CD4-positive, alpha-beta memory T cell (primary cell): ENCODE results near the gene CLASP2. TPM values are rescaled to one million over a fixed set of nuclear protein-coding genes. Genes with fewer than 3 reads are reported as not detected.

Source experiments
- CTCF ChIA-PET: fragments of 350-600 bp; sonication (Branson Sonifier 250); formaldehyde crosslinking; loops from one replicate; lab custom pipeline; 2021; ENCODE audit warnings: inconsistent platforms; ENCODE audit not compliant: partially characterized antibody; lab: Charles Lee
- POLR2A ChIA-PET: fragments of 350-600 bp; sonication (Branson Sonifier 250); formaldehyde crosslinking; loops from one replicate; lab custom pipeline; 2021; ENCODE audit not compliant: partially characterized antibody; lab: Charles Lee
- DNase-seq, 5 donors: peaks; one replicate each; pipeline versions ENCODE4 v3.0.0 to v3.0.0-alpha.2; 2020 to 2022; ENCODE audit warnings: mixed read lengths in 1 of 5
- H3K27ac ChIP-seq: one replicate; pipeline ENCODE4 v1.7.0; 2013; ENCODE audit warnings: low read depth, low read length
- H3K27me3 ChIP-seq: 2 replicates; pipeline ENCODE4 v1.7.0; 2013; ENCODE audit warnings: mild to moderate bottlenecking, low read length, moderate library complexity; ENCODE audit not compliant: insufficient read depth
- H3K36me3 ChIP-seq: 2 replicates; pipeline ENCODE4 v1.7.0; 2013; ENCODE audit warnings: mild to moderate bottlenecking, low read length, moderate library complexity; ENCODE audit not compliant: insufficient read depth
- H3K4me1 ChIP-seq: 2 replicates; pipeline ENCODE4 v1.7.0; 2013; ENCODE audit warnings: mild to moderate bottlenecking, low read length, moderate library complexity; ENCODE audit not compliant: insufficient read depth
- H3K4me3 ChIP-seq, 2 donors: one replicate each; pipeline ENCODE4 v1.7.0; 2013; ENCODE audit warnings: low read length in 2 of 2, mild to moderate bottlenecking in 1 of 2
- H3K9me3 ChIP-seq, 2 donors: one replicate each; pipeline ENCODE4 v1.7.0; 2013; ENCODE audit warnings: low read length in 2 of 2, control low read depth in 1 of 2; ENCODE audit not compliant: control insufficient read depth in 1 of 2
- H3K27ac Mint-ChIP-seq, 7 donors: one replicate each; pipeline ENCODE4 v1.8.0; 2020 to 2021; ENCODE audit warnings: mixed read lengths in 7 of 7, mild to moderate bottlenecking in 6 of 7, inconsistent platforms in 3 of 7, moderate library complexity in 3 of 7
- H3K27me3 Mint-ChIP-seq, 2 donors: one replicate each; pipeline ENCODE4 v1.8.0; 2020 to 2021; ENCODE audit warnings: mixed read lengths in 2 of 2
- H3K36me3 Mint-ChIP-seq, 2 donors: one replicate each; pipeline ENCODE4 v1.8.0; 2020 to 2021; ENCODE audit warnings: mixed read lengths in 2 of 2, inconsistent platforms in 1 of 2, mild to moderate bottlenecking in 1 of 2
- H3K4me1 Mint-ChIP-seq, 4 donors: one replicate each; pipeline ENCODE4 v1.8.0; 2020 to 2021; ENCODE audit warnings: mixed read lengths in 4 of 4, mild to moderate bottlenecking in 1 of 4
- H3K4me3 Mint-ChIP-seq, 8 donors: one replicate each; pipeline ENCODE4 v1.8.0; 2020 to 2021; ENCODE audit warnings: mixed read lengths in 8 of 8, mild to moderate bottlenecking in 7 of 8, moderate library complexity in 6 of 8, inconsistent platforms in 3 of 8
- H3K9me3 Mint-ChIP-seq, 8 donors: one replicate each; pipeline ENCODE4 v1.8.0; 2020 to 2021; ENCODE audit warnings: mixed read lengths in 8 of 8, mild to moderate bottlenecking in 5 of 8, inconsistent platforms in 3 of 8, moderate library complexity in 1 of 8
- intact Hi-C: fragments of 100-400 bp; cut with micrococcal nuclease; formaldehyde crosslinking; loops from one replicate; pipeline ENCODE4 v1.15.1; 2023
- polyA plus RNA-seq, 2 donors: library from polyadenylated mRNA; unstranded; fragments of 300-500 nt; fragmentation: Illumina TruSeq; gene quantifications; one replicate each; pipeline ENCODE4 v1.2.3, GENCODE V29; 2021
- total RNA-seq, 2 experiments: library from RNA; stranded (reverse); gene quantifications; one replicate each; pipeline ENCODE4 v1.2.3, GENCODE V29; 2021

The CLASP2 gene
- total and polyA plus RNA-seq, 4 experiments from 2014 or later, result 9.0 to 63.0 (median 41.1) TPM

- CTCF ChIA-PET, result no interaction called here
- POLR2A ChIA-PET, result interaction anchor here (1.4 kb wide), 1 partner anchor 80 kb away, joined by 4 read pairs; the partner anchor contains the start of gene PDCD6IP
- intact Hi-C loops, result loop anchor here (1.0 kb wide), 2 partner anchors 80 to 277 kb away; partner anchors contain the start of gene PDCD6IP
Measured at GRCh38 chr3:33718595-33718907, 497 bp upstream of the CLASP2 start.

GRCh38 chr3:33717616-33717865, 513 bp downstream of the CLASP2 start:
- no peaks in the 10 kb centered on the region for H3K9me3 ChIP-seq
- DNase-seq, result peak in 1 of 5 donors; percentile 65
- peak overlapping the region; percentile 19 to 88 for H3K4me3 ChIP-seq
- H3K27me3 ChIP-seq, result no peaks in the 10 kb centered on the region
- intact Hi-C loops, result loop anchor here (2.0 kb wide), 1 partner anchor 77 kb away; no protein-coding TSS in a partner anchor
- peaks cover 27% of the 10 kb centered on the region for H3K4me1 ChIP-seq
- H3K27me3 Mint-ChIP-seq, result no peaks in the 10 kb centered on the region
- peaks cover 0 to 14% of the 10 kb centered on the region in 2 donors for H3K36me3 Mint-ChIP-seq
- H3K4me3 Mint-ChIP-seq, result peak overlapping the region in 4 of 8 donors; percentile 92 to 99 (median 96)
- peak overlapping the region; percentile 82 for H3K27ac ChIP-seq
- H3K4me1 Mint-ChIP-seq, result peaks cover 8 to 20% (median 13%) of the 10 kb centered on the region in 4 donors
- no peaks in the 10 kb centered on the region for H3K9me3 Mint-ChIP-seq
- peak overlapping the region in 6 of 7 donors; percentile 89 to 99 (median 96) for H3K27ac Mint-ChIP-seq
- no peaks in the 10 kb centered on the region for H3K36me3 ChIP-seq
- ChIA-PET POLR2A (interaction anchor here (0.6 to 2.0 kb wide), 4 partner anchors 11 to 279 kb away, joined by 3 to 10 read pairs (median 7); partner anchors contain the start of genes PDCD6IP and UBP1), CTCF (no interaction called here)

More at GRCh38 chr3:33718595-33718907, 497 bp upstream of the CLASP2 start:
- no peaks in the 10 kb centered on the region for H3K27me3 Mint-ChIP-seq
- H3K4me3 Mint-ChIP-seq, result peak overlapping the region in 6 of 8 donors; percentile 92 to 99 (median 98)
- H3K9me3 ChIP-seq, result no peaks in the 10 kb centered on the region
- H3K27me3 ChIP-seq, result no peaks in the 10 kb centered on the region
- H3K4me1 Mint-ChIP-seq, result peaks cover 8 to 18% (median 12%) of the 10 kb centered on the region in 4 donors
- H3K27ac Mint-ChIP-seq, result peak overlapping the region in 6 of 7 donors; percentile 96 to 99 (median 99)
- peak overlapping the region; percentile 53 to 88 for H3K4me3 ChIP-seq
- H3K4me1 ChIP-seq, result peaks cover 27% of the 10 kb centered on the region
- peak overlapping the region; percentile 82 for H3K27ac ChIP-seq
- no peaks in the 10 kb centered on the region for H3K9me3 Mint-ChIP-seq
- peaks cover 0 to 14% of the 10 kb centered on the region in 2 donors for H3K36me3 Mint-ChIP-seq
- DNase-seq, result no peak
- H3K36me3 ChIP-seq, result no peaks in the 10 kb centered on the region

- no peaks in the 10 kb centered on the region for H3K9me3 ChIP-seq
- peak overlapping the region in 1 of 7 donors; percentile 77 for H3K27ac Mint-ChIP-seq
- POLR2A ChIA-PET, result interaction anchor here (2.0 kb wide), 1 partner anchor 275 kb away, joined by 10 read pairs; the partner anchor contains the start of gene UBP1
- no peak for DNase-seq
- peaks cover 17 to 29% (median 21%) of the 10 kb centered on the region in 4 donors for H3K4me1 Mint-ChIP-seq
- H3K9me3 Mint-ChIP-seq, result no peaks in the 10 kb centered on the region
- no peaks in the 10 kb centered on the region for H3K36me3 ChIP-seq
- peaks cover 27% of the 10 kb centered on the region for H3K4me1 ChIP-seq
- peaks cover 0 to 15% of the 10 kb centered on the region in 2 donors for H3K36me3 Mint-ChIP-seq
- CTCF ChIA-PET, result interaction anchor here (1.3 to 2.1 kb wide), 4 partner anchors 79 to 584 kb away, joined by 3 to 7 read pairs (median 4); partner anchors contain the start of gene PDCD6IP
- no peak overlapping the region for H3K4me3 ChIP-seq
- intact Hi-C loops, result loop anchor here (1.0 to 2.0 kb wide), 2 partner anchors 75 to 585 kb away; no protein-coding TSS in a partner anchor
- H3K27ac ChIP-seq, result peak overlapping the region; percentile 82
- H3K27me3 Mint-ChIP-seq, result no peaks in the 10 kb centered on the region
- no peaks in the 10 kb centered on the region for H3K27me3 ChIP-seq
- peak overlapping the region in 1 of 8 donors; percentile 92 for H3K4me3 Mint-ChIP-seq
Measured at GRCh38 chr3:33716227-33716626, 1.8 kb downstream of the CLASP2 start.

- Mint-ChIP-seq H3K36me3 (peaks cover under 1 to 5% of the 10 kb centered on the region in 2 donors), H3K4me1 (peaks cover 22 to 41% (median 31%) of the 10 kb centered on the region in 4 donors), H3K4me3 (no peak overlapping the region), H3K9me3 (peaks cover 0 to under 1% (median 0%) of the 10 kb centered on the region in 8 donors), H3K27ac (no peak overlapping the region), H3K27me3 (no peaks in the 10 kb centered on the region)
- ChIA-PET POLR2A (no interaction called here), CTCF (interaction anchor here (1.5 kb wide), 1 partner anchor 65 kb away, joined by 4 read pairs; no protein-coding TSS in a partner anchor)
- no peak overlapping the region for H3K4me3 ChIP-seq
- DNase-seq, result no peak
- no peak overlapping the region for H3K27ac ChIP-seq
- H3K9me3 ChIP-seq, result no peaks in the 10 kb centered on the region
- H3K27me3 ChIP-seq, result no peaks in the 10 kb centered on the region
- H3K4me1 ChIP-seq, result peaks cover 14% of the 10 kb centered on the region
- no peaks in the 10 kb centered on the region for H3K36me3 ChIP-seq
- intact Hi-C loops, result no loop called here
Measured at GRCh38 chr3:33711100-33711499, 7.0 kb downstream of the CLASP2 start.

- no peaks in the 10 kb centered on the region for H3K27me3 ChIP-seq
- Mint-ChIP-seq H3K27me3 (no peaks in the 10 kb centered on the region), H3K36me3 (peaks cover 42 to 47% of the 10 kb centered on the region in 2 donors), H3K4me1 (peaks cover 28 to 63% (median 39%) of the 10 kb centered on the region in 4 donors), H3K9me3 (peaks cover 2 to 34% (median 20%) of the 10 kb centered on the region in 8 donors), H3K27ac (peak overlapping the region in 1 of 7 donors; percentile 48), H3K4me3 (no peak overlapping the region)
- intact Hi-C loops, result no loop called here
- CTCF ChIA-PET, result no interaction called here
- POLR2A ChIA-PET, result interaction anchor here (0.6 kb wide), 1 partner anchor 11 kb away, joined by 3 read pairs; no protein-coding TSS in a partner anchor
- no peak for DNase-seq
- H3K4me1 ChIP-seq, result peaks cover 8% of the 10 kb centered on the region
- no peaks in the 10 kb centered on the region for H3K9me3 ChIP-seq
- no peak overlapping the region for H3K27ac ChIP-seq
- H3K36me3 ChIP-seq, result no peaks in the 10 kb centered on the region
- H3K4me3 ChIP-seq, result no peak overlapping the region
Measured at GRCh38 chr3:33706056-33706455, 12.0 kb downstream of the CLASP2 start.

- H3K27ac Mint-ChIP-seq, result no peak overlapping the region
Measured at GRCh38 chr3:33704891-33705290, 13.2 kb downstream of the CLASP2 start.

GRCh38 chr3:33699275-33699674, 18.8 kb downstream of the CLASP2 start:
- Mint-ChIP-seq H3K4me1 (peaks cover 20 to 49% (median 33%) of the 10 kb centered on the region in 4 donors), H3K4me3 (no peak overlapping the region), H3K27ac (no peak overlapping the region), H3K27me3 (no peaks in the 10 kb centered on the region), H3K9me3 (peaks cover 0 to 30% (median 19%) of the 10 kb centered on the region in 8 donors), H3K36me3 (peaks cover 45 to 51% of the 10 kb centered on the region in 2 donors)
- ChIA-PET CTCF (no interaction called here), POLR2A (no interaction called here)
- no peak for DNase-seq
- no peak overlapping the region for H3K4me3 ChIP-seq
- no peaks in the 10 kb centered on the region for H3K36me3 ChIP-seq
- no peak overlapping the region for H3K27ac ChIP-seq
- H3K9me3 ChIP-seq, result no peaks in the 10 kb centered on the region
- intact Hi-C loops, result no loop called here
- H3K27me3 ChIP-seq, result no peaks in the 10 kb centered on the region
- no peaks in the 10 kb centered on the region for H3K4me1 ChIP-seq

More at GRCh38 chr3:33704891-33705290, 13.2 kb downstream of the CLASP2 start:
- H3K9me3 Mint-ChIP-seq, result peaks cover 2 to 34% (median 21%) of the 10 kb centered on the region in 8 donors
- H3K4me1 Mint-ChIP-seq, result peaks cover 26 to 66% (median 37%) of the 10 kb centered on the region in 4 donors
- Histone ChIP-seq H3K36me3 (no peaks in the 10 kb centered on the region), H3K4me3 (no peak overlapping the region), H3K9me3 (no peaks in the 10 kb centered on the region), H3K27me3 (no peaks in the 10 kb centered on the region), H3K4me1 (peaks cover 8% of the 10 kb centered on the region), H3K27ac (no peak overlapping the region)
- H3K36me3 Mint-ChIP-seq, result peaks cover 45 to 51% of the 10 kb centered on the region in 2 donors
- CTCF ChIA-PET, result no interaction called here
- intact Hi-C loops, result no loop called here
- no peak for DNase-seq
- no peak overlapping the region for H3K4me3 Mint-ChIP-seq
- POLR2A ChIA-PET, result no interaction called here
- H3K27me3 Mint-ChIP-seq, result no peaks in the 10 kb centered on the region
